ENCODE results near the gene RREB1.

RREB1 gene

DNA sequence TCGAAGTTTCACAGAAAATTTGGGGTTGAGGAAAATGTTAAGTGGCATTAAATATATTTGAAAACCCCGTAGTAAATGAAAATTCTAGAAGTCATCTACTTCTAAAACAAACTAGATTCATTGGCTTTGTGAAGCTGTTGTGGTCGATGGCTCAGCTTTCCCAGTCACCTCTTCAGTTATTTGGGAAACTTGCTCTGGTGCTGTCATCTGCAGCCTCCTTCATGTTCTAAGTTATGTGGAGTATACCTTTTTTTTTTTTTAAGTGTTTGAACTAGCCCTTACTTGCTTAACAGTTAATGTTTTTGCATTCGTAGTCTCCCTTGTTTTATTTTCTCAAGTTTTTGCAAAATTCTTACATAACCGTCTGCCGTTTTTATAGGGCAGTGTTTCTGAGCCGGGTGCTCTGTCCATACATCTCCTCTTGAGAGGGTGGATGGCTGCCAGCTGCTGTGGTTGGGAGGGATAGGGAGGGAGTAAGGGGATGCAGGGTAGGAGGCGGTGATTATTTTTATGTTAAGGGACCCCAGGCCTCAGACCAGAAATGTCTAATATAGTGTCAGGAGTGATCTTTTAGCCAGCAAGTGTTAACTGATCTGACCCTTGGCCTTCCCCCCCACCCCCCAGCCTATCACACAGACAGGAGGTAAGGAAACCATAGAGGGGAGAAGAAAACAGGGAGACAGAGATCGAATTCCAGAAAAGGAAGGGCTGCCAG, 7.1 kb downstream of the RREB1 start:
- peaks cover 17% of the 10 kb centered on the region for H3K27me3 ChIP-seq
- H3K4me3 ChIP-seq (ENCODE audit: low read depth, low read length), result no peak overlapping the region
- no peaks in the 10 kb centered on the region for H3K9me3 ChIP-seq
- DNase-seq, result no peak
- no peak for TF ChIP-seq CTCF (IDR thresholded peaks at IDR 0.05; ENCODE audit: low read depth, low read length)
- H3K36me3 ChIP-seq, result no peaks in the 10 kb centered on the region
- H3K4me1 ChIP-seq, result peaks cover 3% of the 10 kb centered on the region; the same call in 1 of the 2 replicates

DNA sequence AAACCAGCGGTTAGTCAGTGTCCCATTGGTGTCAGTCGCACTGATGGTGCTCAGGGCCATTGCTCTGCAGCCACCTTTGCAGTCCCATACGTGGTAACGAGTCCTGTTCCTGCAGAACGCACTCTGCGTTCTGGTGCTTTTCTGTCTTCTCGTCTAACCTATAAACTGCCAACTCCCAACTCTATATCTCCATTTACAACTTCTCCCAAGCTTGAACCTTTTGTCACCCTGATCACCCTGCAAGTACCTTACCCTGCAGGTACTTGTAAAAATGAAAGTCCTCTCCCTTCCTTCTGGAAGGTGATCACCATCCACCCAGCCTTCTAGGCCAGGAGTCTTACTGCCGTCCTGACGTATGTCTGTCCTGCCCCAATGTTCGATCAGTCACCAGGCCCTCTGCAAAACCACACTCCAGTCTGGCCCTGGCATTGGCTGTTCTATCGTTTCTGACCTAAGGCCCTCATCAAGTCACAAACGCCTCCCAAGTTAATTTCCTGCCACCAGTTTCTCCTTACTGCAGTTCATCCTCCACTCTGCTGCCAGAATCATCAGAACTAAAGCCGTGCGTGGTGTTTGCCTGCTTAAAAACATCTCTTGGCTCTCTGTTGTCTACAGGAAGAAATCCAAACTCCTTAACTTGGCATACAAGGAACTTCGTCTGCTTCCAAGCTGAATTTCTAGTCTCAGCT, 7.9 kb downstream of the RREB1 start:
- DNase-seq, result no peak
- Histone ChIP-seq H3K4me1 (peaks cover 3% of the 10 kb centered on the region; the same call in 1 of the 2 replicates), H3K4me3 (ENCODE audit: low read depth, low read length) (no peak overlapping the region), H3K36me3 (no peaks in the 10 kb centered on the region), H3K9me3 (no peaks in the 10 kb centered on the region), H3K27me3 (peaks cover 17% of the 10 kb centered on the region)
- no peak for TF ChIP-seq CTCF (IDR thresholded peaks at IDR 0.05; ENCODE audit: low read depth, low read length)

DNA sequence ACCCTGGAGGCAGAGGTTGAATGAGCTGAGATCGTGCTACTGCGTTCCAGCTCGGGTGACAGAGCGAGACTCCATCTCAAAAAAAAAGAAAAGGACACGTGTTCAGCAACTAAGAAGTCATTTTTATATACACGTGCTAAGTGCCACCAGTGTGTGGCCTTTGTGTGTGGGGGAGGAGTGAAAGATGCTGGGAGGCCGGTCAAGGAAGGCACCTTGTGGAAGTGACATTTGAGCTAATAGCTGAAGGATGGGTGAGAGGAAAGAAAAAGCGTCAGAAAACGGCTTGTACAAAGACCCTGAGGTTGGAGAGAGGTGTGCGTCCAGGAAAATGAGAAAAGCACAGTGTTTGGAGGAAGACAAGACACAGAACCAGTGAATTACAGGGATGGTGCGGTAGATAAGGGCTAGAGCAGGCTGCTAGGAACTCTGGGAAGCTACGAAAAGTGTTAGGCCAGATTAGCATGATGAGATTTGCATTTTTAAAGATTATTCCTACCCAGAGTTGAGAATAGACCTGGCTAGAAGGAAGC, 11.6 kb downstream of the RREB1 start:
- Histone ChIP-seq H3K4me1 (no peaks in the 10 kb centered on the region), H3K4me3 (ENCODE audit: low read depth, low read length) (no peak overlapping the region), H3K9me3 (no peaks in the 10 kb centered on the region), H3K27me3 (no peaks in the 10 kb centered on the region; the same call in 1 of the 2 replicates), H3K36me3 (no peaks in the 10 kb centered on the region)
- TF ChIP-seq CTCF (IDR thresholded peaks at IDR 0.05; ENCODE audit: low read depth, low read length), result no peak
- DNase-seq, result no peak

DNA sequence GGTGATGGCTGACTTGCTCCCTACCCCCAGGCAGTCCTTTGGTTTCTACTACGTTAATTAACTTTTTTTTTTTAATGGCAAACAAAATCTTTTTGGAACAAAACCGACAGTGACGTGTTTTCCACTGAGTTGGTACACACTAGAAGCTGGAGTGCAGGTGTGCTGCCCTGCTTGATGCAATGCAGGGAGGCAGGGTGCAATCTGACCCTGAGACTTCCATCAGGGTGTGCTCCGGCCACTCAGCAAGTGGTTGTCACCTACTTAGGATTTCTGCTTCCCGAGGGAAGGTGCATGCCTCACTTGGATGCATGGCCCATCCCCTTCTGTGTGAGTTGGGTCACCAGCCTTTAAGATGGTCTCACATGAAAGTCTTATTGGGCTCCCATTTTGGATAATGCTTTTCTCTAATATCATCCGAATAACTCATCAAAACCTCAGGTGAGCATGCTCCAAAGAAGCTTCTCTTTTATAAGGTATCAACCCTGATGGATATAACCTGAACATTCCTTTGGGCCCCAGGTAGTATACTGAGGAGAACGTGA, 14.0 kb downstream of the RREB1 start:
- H3K36me3 ChIP-seq, result no peaks in the 10 kb centered on the region
- H3K4me3 ChIP-seq (ENCODE audit: low read depth, low read length), result no peak overlapping the region
- H3K4me1 ChIP-seq, result no peaks in the 10 kb centered on the region
- no peaks in the 10 kb centered on the region for H3K9me3 ChIP-seq
- H3K27me3 ChIP-seq, result no peaks in the 10 kb centered on the region
- no peak for TF ChIP-seq CTCF (IDR thresholded peaks at IDR 0.05; ENCODE audit: low read depth, low read length)
- DNase-seq, result no peak

DNA sequence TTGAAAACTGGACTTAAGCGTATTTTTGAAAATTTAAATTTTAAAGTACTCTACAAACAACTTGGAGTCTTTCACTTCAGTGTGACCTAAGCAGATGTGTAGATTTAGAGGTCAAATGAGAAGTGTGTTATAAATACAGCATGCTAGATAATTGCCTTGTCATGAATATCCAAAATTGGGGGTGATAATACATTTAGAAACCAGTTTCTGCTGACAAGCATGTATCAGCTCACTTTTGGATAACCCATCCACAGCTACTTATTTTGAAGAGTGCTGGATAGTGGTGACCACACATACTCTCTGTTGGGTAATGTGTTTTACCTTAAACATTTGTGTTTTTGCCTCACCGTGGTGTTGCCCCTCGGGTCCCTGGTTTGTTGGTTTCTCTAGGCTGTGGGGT, 14.9 kb downstream of the RREB1 start:
- Histone ChIP-seq H3K4me1 (no peaks in the 10 kb centered on the region), H3K27me3 (no peaks in the 10 kb centered on the region), H3K9me3 (no peaks in the 10 kb centered on the region), H3K4me3 (ENCODE audit: low read depth, low read length) (no peak overlapping the region), H3K36me3 (no peaks in the 10 kb centered on the region)
- no peak for TF ChIP-seq CTCF (IDR thresholded peaks at IDR 0.05; ENCODE audit: low read depth, low read length)
- no peak for DNase-seq
